NCI-H1694 treated with DMSO at 0.1 percent for 48 hours (cell line): Measurements from ENCODE around the gene LYZL6.
A peak's percentile ranks its signal among the peaks of the same experiment; 100 is the strongest.
"Not testable (repeated sequence)": the region's sequence is repeated elsewhere in the genome, so short reads cannot be mapped to it uniquely, and the experiment has no call there.

Experiments
- DNase-seq: peaks from one replicate; lab custom pipeline; 2025; lab: John Stamatoyannopoulos, UW

Gene LYZL6

DNA sequence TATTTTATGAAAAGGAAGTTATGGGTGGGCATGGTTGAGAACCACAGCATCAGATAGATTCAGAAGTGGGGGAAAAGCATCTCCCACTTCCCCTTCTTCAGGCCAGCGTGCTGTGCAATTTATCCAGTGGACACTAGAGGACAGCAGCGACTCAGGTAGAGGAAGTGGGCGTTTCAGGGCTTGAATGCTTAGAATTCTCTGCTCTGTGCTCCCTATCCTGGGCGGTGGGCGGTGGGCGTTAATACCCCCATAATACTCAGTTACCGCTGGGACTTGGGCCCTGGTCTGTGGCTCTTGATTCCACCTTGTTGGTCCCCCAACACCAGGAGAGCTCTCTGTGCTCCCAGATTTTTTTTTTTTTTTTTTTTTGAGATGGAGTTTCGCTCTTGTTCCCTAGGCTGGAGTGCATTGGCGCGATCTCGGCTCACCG is 3.7 kb upstream of the LYZL6 start:
- DNase-seq: peak; percentile 43

DNA sequence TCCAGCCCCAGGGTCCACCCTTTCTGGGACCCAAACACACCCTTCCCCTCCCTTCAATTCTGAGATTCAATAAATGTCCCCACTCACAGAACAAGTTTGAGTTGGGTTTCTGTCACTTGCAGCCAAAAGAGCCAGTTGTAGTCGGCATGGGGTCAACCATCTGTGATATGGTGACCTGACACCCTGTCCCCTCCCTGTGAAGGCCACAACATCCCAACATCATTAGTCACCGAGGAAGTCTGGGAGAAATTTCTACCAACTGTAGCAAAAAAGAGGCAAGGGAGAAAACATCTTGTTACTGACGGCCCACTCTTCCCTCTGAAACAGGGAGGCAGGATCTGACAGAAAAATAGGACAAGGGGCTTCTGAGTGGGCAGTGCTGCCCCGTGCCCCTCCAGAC is 638 bp upstream of the LYZL6 start:
- DNase-seq: no peak

DNA sequence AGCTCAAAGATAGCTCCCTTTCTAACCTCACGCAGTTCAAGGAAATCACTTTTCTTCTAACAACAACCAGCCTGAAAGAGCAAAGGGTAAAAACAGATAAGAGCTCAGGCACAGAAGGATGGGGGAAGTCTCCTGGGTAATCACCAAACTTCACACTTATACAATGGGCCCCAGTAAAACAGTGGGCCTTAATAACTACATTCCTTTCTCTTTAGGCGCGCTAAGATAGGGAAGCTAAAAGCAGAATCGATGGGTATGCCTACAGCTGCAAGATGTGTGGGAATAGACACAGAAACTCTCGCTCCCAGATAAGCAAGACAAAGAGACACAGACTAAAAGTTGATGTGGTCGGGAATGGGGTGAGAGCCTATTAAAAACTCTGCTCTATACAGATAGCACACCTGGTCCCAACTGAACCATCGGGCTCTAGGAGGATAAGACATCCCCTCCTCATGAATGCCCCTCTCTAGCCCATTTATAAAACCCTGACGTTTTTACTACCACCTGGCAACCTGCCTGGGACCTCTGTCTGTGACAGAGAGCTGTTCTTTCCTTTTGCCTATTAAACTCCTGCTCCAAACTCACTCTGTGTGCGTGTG is 826 bp downstream of the LYZL6 start:
- no peak for DNase-seq

DNA sequence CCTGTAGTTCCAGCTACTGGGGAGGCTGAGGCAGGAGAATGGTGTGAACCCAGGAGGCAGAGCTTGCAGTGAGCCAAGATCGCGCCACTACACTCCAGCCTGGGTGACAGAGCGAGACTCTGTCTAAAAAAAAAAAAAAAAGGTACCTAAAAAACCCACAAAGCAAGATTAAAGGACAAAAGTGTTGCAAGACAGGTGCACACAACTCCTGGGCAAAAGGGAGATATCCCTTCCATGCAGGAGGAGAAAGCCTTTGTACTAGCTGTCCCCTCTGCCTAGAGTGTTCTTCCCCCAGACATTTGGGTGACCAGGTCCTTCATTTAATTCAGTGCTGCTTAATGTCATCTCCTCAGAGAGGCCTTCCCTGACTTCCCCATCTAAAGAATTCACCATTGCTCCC is 5.0 kb downstream of the LYZL6 start:
- DNase-seq: not testable (repeated sequence)

DNA sequence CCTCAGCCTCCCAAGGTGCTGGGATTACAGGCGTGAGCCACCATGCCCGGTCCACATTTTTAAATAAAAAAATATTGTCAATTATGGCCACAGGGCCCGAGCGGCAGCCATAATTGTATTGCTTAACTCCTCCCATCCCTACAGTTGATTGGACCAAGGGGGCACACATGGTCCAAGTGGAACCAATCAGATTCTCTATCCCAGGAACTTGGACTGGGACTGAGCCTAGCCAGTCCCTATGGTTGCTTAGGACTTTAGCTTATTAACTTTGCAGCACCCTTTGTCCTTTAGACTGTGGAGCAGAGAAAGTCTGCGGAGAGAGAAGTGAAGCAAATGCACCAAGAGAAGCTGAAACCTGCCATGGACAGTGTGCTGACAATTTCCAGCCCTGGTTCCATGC is 7.5 kb downstream of the LYZL6 start:
- no peak for DNase-seq

DNA sequence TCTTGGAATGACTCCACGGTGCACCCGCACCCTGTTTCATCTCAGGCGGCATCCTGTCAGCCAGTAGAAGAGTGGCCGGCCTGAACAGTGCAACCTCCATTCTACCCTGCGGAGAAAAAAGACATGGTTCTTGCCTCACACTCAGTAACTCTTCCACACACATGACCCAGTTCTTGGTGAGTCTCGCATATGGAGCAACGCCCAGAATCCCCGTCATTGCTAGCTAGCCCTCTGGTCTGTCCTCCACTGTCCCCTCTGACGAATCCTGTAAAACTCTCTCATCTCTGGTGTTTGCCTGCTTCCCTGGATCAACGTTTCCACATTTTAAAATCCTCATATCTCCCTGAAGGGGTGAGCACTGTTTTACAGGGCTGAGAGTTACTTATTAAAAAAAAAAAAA is 8.8 kb downstream of the LYZL6 start:
- no peak for DNase-seq

DNA sequence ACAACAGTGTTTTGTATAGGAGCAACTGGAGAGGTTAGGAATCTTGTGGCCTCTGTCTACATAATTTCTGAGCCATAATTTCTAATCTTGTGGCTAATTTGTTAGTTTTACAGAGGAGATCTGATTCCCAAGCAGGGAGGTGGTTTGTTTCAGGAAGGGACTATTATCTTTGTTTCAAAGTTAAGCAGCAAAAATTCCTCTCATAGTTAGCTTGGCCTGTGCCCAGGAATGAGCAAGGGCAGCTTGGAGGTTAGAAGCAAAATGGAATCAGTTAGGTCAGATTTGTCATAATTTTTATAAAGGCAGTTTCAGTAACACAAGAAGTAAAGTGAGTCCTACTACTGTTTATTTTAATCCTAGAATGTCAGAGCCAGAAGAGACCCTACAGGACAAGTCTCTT is 10.9 kb downstream of the LYZL6 start:
- no peak for DNase-seq

DNA sequence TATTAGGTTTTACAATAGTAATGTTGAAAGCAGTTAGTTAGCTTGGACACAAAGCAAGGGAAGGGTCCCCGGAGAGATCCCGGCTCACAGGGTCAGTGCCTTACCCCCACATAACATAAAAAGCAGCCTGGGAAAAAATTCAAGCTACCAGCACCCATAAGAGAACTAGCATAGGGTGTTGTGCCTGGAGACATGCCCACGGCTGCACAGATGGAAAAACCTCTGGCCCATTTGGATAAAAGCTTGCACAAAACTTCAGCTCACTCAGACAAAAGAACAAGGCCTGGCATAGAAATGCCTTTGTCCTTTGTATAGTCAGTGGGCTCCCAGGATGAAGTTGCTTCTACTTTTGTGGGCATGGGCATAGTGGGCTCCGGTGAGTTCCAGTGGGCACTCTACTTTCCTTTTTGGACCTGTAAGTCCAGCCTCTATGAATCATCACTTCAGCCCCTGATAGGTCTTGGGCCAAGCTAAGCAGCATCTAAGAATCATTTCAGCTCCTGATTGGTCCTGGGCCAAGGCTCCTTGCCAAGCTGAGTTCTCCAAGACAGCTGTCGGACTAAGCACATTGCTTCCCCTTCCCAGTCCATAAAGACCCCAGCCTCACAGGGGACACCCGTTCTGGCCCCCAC is 11.6 kb downstream of the LYZL6 start:
- DNase-seq: no peak

DNA sequence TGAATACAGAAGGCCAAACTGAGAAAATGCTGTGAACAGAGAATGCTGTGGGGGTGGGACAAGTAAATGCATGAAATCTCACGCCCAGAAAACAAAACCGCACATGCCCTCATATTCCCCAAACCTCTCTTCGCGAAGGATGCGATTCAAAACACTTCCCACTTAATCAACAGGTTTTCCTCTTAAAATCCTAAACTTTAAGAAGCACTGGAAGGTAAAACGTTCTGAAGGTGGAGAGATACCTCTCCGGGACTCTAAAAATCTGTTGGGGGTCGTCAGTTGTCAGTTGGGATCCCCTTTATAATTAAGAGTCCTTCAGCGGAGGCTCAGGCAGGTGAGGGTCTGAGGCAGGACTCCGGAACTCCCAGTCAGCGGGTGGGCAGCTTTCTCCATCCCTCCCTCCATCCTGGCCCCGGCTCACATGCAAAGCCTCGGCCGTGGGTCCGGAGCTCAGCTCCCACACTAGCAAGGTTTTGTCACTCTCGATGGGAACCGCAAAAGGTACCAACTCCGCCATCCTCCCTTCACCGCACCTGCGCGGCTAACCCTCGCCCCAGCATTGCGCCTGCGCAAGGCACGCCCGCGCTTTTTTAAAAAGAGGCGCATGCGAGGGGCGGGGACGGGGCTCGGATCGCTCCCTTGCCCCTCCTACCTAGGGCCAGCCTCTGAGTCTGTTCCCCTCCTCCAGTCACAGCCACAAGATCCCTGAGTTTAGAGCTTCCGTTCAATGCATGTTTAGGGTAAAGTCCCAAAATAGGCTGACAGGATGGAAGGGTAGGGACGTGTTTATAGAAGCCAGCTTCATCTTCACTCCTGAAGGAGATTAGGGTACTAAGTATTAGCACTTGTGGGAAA is 13.1 kb downstream of the LYZL6 start, which contains the start of gene RDM1:
TSS of gene RDM1 (minus strand) at position 563 of the 855 bp plus-strand sequence. CDS start at position 517, 46 bp downstream.
- DNase-seq: peak; percentile 68

DNA sequence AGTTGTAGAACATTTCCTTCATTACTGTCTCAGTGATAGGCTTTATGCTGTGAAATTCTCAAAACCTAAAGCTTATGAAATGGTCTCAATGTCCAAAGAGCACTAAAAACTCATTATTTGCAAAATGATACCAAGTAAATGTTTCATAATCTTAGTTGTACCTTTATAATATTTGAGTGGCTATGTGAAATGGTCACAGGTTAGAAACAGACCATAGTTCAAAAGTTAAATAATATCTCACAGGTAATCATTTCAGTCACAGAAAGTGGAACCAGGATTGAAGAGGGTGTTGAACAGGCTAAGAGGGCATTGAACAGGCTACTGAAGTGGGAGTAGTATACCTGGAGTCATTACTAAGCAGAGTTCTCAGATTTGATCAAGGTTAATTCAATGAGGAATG is 15.8 kb downstream of the LYZL6 start:
- no peak for DNase-seq

DNA sequence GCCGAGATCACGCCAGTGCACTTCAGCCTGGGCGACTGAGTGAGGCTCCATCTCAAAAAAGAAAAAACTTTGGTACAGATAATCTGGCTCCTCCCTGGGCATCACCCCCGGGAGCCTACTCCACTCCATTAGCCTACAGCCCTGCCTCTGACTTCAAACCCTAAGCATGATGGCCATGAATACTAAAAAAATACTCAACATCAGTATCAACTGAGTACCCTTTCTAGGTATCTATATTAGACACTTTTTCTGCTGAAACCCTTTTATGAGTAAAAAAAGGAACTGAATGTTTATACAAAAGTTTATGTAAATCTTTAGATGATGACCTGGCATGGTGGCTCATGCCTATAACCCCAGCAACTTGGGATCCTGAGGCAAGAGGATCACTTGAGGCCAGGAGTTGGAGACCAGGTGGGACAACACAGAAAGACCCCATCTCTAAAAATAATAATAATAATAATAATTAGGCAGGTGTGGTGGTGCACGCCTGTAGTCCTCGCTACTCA is 19.9 kb downstream of the LYZL6 start:
- DNase-seq: no peak

DNA sequence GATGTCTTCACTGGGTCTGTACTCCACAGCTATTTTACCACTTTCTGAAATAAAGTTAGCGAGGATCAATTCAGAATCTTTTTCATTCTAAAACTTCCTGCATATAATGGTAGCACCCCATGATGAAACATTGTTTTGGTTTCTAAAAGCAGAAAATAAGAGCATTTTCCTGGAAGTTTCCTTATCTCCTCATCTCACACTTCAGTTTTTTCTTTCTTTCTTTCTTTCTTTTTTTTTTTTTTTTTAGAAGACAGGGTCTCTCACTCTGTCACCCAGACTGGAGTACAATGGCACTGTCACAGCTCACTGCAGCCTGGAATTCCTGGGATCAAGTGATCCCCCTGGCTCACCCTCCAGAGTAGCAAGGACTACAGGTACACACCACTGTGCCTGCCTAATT is 23.3 kb downstream of the LYZL6 start:
- DNase-seq: no peak

DNA sequence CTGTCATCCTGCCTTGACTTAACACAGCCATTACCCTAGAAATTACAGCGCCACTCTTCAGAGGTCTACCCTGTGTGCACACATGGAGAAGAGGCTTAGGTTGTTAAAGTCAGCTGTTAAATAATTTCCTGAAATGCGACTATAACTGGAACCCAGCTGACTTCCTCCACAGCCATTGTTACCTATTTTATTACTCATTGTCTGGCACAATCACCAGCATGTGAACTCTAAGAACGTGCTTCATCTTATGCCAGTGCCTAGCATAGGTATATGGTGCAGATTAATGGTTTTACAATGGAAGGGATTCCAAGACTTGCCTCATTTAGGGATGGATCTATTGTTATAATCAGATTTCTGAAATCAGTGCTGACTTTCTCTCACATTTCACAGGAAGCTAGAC is 24.8 kb downstream of the LYZL6 start:
- DNase-seq: no peak

DNA sequence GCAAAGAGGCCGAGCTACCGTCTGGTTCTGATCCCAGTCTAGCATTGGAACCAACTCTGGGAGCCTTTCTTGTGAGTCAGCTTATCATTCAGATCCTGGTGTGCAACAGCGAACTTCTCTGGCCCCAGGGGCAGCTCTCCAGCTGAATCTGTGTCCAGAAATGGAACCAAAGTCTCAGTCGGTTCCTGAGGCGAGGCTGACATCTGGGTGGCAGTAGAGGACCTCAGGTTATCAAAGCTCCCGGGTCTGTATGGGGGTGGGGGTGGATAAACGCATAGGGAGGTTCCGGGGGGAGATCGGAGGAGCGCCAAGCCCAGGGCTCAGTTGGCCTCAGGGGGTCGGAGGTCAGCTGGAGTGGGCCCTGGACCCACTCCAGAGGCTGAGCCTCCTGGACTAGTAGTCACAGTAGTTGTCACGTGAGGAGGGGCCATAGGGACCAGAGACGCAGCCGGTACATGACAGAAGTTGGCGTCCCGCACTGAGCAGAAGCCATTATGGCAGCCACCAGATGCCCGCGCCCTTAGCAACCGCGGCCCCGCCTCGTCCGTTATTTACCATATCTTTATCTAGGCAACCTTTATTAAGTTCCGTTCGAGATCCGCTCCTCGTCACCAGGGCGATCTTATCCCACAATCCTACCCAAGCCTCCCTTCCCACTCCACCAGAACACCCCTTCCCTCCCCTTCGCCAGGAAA is 25.8 kb downstream of the LYZL6 start:
- DNase-seq: no peak

DNA sequence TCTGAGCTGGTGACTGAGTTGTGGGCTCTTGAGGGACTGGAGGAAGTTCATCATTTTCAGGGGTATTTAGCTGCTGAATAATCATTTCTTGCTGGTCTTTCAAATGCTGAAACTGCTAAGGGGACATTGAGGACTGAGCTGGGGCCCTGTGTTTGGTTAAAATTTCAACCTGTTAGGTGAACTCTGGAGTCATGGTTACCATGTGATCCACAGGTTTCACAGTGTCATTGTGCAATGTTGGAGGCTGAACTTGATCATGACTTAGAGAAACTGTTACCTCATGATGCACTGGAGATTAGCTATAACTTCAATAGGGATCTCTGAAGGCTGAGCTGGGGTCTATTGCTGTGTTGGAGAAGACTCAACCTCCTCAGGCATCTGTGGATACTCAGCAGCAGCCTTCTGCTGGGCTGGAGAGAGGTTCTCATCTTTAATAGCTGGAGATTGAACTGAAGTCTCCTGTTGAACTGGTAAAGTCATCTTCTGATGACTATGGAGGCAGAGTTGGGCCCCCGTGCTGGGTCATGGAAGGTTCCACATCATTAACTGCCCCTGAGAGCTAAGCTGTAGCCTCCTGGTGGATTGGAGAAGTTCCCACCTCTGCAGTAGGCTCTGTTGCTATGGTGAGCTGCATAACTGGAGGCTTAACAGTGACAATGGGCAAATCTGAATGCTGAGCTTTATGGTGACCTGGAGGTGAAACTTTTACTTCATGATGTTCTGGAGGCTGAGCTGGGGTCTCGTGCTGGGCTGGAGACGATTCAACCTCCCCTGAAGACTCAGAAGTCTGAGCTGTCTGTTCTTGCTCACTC is 28.2 kb downstream of the LYZL6 start:
- DNase-seq: no peak

DNA sequence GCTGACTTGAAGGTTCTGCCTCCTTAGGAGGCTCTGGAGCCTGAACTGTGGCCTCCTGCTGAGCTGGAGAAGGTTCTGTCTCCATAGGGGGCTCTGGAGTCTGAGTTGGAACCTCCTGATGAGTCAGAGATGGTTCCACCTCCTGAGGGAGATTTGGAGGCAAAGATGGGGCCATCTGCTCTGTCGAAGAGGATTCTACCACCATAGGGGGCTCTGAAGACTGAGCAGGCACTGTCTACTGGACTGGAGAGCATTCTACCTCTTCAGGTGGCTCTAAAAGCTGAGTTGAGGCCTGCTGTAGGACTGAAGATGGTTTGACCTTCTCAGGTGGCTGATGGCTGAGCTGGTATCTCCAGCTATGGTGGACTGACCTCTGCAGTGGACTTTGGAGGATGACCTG is 29.2 kb downstream of the LYZL6 start:
- DNase-seq: no peak

DNA sequence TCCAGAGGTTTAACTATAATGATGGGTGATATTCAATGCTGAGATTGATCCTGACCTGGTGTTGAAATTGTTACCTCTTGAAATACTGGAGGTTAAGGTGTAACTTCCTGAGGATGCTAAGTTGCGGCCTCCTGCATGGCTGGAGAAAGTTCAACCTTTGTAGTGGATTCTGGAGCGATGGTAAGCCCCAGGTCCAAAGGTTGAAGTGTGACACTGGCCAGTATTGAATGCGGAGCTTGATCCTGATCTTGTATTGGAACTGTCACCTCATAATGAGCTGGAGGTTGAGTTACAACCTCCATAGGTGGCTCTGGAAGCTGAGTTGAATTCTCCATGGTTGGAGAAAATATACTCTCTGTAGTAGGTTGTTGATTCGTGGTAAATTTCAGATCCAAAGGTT is 29.9 kb downstream of the LYZL6 start:
- no peak for DNase-seq

DNA sequence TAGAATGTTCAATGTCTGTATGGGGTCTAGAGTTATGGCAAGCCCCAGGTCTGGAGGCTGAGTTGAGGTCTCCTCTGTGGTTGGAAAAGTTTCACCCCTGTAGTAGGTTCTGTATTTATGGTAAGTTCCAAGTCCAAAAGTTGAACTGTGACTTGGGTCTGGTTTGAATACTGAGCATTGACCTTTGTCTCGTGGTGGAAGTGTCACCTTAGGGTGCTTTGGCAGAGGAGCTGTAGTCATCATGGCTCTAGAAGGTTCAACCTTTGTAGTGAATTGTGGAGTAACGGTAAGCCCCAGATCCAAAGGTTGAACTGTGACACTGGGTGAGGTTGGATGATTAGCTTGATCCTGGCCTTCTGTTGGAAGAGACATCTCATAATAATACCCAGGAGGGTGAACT is 30.6 kb downstream of the LYZL6 start:
- no peak for DNase-seq

DNA sequence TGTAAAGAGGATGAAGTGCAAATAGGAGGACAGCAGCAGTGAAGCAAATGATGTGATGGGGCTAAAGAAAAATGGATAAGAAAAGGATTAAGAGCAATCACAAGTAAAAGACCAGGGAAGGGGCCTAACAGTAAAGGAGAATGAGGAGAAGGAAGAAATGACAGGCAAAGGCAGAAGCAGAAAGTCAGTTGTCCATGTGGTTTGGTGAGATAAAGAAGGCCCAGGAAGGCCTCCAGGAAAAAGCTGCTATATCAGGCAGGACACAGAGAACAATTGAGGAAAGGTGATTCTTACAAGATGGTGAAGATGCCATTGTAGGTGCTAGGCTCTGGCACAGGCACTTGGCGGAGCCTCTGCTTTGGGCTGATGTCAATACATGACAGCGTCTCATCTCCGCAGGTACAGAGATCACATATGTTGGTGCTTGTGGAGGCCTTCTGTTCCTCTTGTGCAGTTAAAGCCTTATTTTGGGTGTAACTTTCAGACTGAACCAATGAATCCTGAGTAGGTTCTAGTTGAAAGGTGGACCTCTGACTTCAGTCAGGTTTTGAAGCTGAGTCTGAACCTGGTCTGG is 31.1 kb downstream of the LYZL6 start:
- no peak for DNase-seq

DNA sequence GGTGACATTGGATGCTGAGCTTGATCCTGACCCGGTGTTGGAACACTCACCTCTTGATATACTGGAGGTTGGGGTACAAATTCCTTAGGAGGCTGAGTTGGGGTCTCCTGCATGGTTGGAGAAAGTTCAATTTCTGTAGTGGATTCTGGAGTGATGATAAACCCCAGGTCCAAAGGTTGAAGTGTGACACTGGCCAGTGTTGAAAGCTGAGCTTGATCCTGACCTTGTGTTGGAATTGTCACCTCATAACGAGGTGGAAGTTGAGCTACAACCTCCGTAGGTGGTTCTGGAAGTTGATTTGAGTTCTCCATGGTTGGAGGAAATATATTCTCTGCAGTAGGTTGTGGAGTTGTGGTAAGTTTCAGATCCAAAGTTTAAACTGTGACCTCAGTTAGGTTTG is 34.1 kb downstream of the LYZL6 start:
- DNase-seq: no peak

DNA sequence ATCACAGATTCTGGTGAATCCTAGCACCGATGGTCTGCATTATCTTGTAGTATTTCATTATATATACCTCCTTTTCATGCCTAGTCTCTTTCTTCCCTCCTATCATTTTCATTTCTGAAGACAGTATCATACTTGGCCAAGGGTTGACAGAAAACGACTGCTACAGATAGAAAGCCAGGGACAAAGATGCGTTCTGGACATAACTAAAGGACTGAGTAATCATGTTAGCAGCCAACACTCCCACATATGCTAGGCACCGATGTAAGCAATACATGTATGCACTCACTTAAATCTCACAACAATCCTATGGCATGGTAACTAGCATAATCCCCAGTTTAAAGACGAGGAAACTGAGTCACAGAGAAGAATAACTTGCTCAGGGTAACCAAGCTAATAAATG is 35.8 kb downstream of the LYZL6 start:
- no peak for DNase-seq
